Smooth muscle cell of trachea (primary cell): ENCODE data around the gene CASP8. TPM values are rescaled to one million over a fixed set of nuclear protein-coding genes. Genes with fewer than 3 reads are reported as not detected.

Experiments used
- total RNA-seq: library from RNA; depleted of rRNA; stranded (reverse); fragments of >200 nt; gene quantifications from 2 replicates; pipeline ENCODE4 v1.2.1, GENCODE V29; 2014

Gene CASP8
- 22.0 and 37.1 TPM in 2 replicates for total RNA-seq

GRCh38 chr2:201260302-201260800, at the start of gene CASP8:
TSS of gene CASP8 (plus strand) at chr2:201260536. CDS start at chr2:201266487, 5,951 bp downstream.

Other genes starting within 250 kb of the CASP8 start
- 8.3 and 12.8 TPM in 2 replicates for gene HYCC2, start 188.9 kb upstream of the CASP8 start, total RNA-seq
- gene NDUFB3, start 188.5 kb upstream of the CASP8 start, total RNA-seq = 40.9 and 99.6 TPM in 2 replicates
- gene CFLAR, start 144.4 kb upstream of the CASP8 start, total RNA-seq = 74.6 and 107 TPM in 2 replicates
- gene CASP10, start 77.4 kb upstream of the CASP8 start, total RNA-seq = 6.1 and 11.6 TPM in 2 replicates
- 1.3 and 2.0 TPM in 2 replicates for gene FLACC1, start 96.8 kb downstream of the CASP8 start, total RNA-seq
- gene TRAK2, start 190.9 kb downstream of the CASP8 start, total RNA-seq = 53.4 and 66.8 TPM in 2 replicates
- 45.1 and 55.1 TPM in 2 replicates for gene STRADB, start 191.2 kb downstream of the CASP8 start, total RNA-seq